Caco-2 (cell line): ENCODE measurements around the gene PGC. TPM values are rescaled to one million over a fixed set of nuclear protein-coding genes. Genes with fewer than 3 reads are reported as not detected.
A peak's percentile ranks its signal among the peaks of the same experiment; 100 is the strongest.

ENCODE experiments used
- BruUV-seq: library from RNA; stranded (reverse); fragments of 400-500 nt; replicated peaks from 2 replicates; lab custom pipeline; 2021; lab: Mats Ljungman, UMichigan
- CTCF ChIA-PET: fragments of 300-600 bp; sonication (Branson Sonifier 250); formaldehyde crosslinking; loops from one replicate; lab custom pipeline; 2022; ENCODE audit warnings: antibody characterized with exemption; lab: Charles Lee
- POLR2A ChIA-PET: fragments of 300-600 bp; sonication (Branson Sonifier 250); formaldehyde crosslinking; loops from one replicate; lab custom pipeline; 2022; ENCODE audit warnings: antibody characterized with exemption; lab: Charles Lee
- DNase-seq, 2 experiments: peaks; one replicate each; pipeline versions ENCODE4 v3.0.0 to v3.0.0-alpha.2; 2020 to 2022
- H3K27me3 ChIP-seq: replicated peaks from 2 replicates; pipeline ENCODE4 v1.6.0; 2011; ENCODE audit warnings: low read length; ENCODE audit not compliant: control insufficient read depth, insufficient read depth
- H3K36me3 ChIP-seq: 2 replicates; pipeline ENCODE4 v1.5.1; 2011; ENCODE audit warnings: low read length; ENCODE audit not compliant: control insufficient read depth, insufficient read depth
- H3K4me1 ChIP-seq: fragments of 250-450 bp; sonication (Bioruptor Pico); 2 replicates; pipeline ENCODE4 v1.5.1; 2020; ENCODE audit warnings: mild to moderate bottlenecking
- H3K4me3 ChIP-seq: 2 replicates; pipeline ENCODE4 v1.5.1; 2011; ENCODE audit warnings: low read depth, mild to moderate bottlenecking, control low read depth, low read length
- H3K9me3 ChIP-seq: fragments of 250-450 bp; sonication (Bioruptor Pico); 2 replicates; pipeline ENCODE4 v1.5.1; 2020; ENCODE audit warnings: mild to moderate bottlenecking, moderate library complexity
- H3K27ac Mint-ChIP-seq: one replicate; pipeline ENCODE4 v1.8.0; 2022; ENCODE audit warnings: mixed read lengths; ENCODE audit not compliant: unreplicated experiment
- H3K27me3 Mint-ChIP-seq: one replicate; pipeline ENCODE4 v1.8.0; 2022; ENCODE audit warnings: mixed read lengths; ENCODE audit not compliant: insufficient read depth, unreplicated experiment
- H3K36me3 Mint-ChIP-seq: one replicate; pipeline ENCODE4 v1.8.0; 2022; ENCODE audit warnings: mild to moderate bottlenecking, mixed read lengths; ENCODE audit not compliant: insufficient read depth, unreplicated experiment
- H3K4me1 Mint-ChIP-seq: one replicate; pipeline ENCODE4 v1.8.0; 2022; ENCODE audit warnings: low read depth, mixed read lengths; ENCODE audit not compliant: unreplicated experiment
- H3K4me3 Mint-ChIP-seq: one replicate; pipeline ENCODE4 v1.8.0; 2022; ENCODE audit warnings: mild to moderate bottlenecking, moderate library complexity, mixed read lengths; ENCODE audit not compliant: unreplicated experiment
- H3K9me3 Mint-ChIP-seq: one replicate; pipeline ENCODE4 v1.8.0; 2022; ENCODE audit warnings: mixed read lengths; ENCODE audit not compliant: unreplicated experiment
- intact Hi-C: fragments of 100-400 bp; cut with micrococcal nuclease; formaldehyde crosslinking; loops from one replicate; pipeline ENCODE4 v1.10.0; 2022; ENCODE audit not compliant: unreplicated experiment
- total RNA-seq: library from RNA; stranded (reverse); gene quantifications from 2 replicates; pipeline ENCODE4 v1.2.3, GENCODE V29; 2022
- TF ChIP-seq, protein P1 (sequence below), 2 experiments: fragments of 200-600 bp in 1 of 2; IDR thresholded peaks; 1 replicate in 1 of 2; 2 replicates in 1 of 2; pipeline versions ENCODE4 v1.5.1 to v1.8.0; 2011 to 2022; ENCODE audit warnings: antibody characterized with exemption in 1 of 2, control low read depth in 1 of 2, inconsistent platforms in 1 of 2, low read depth in 1 of 2, low read length in 1 of 2, mild to moderate bottlenecking in 1 of 2, moderate library complexity in 1 of 2; ENCODE audit not compliant: insufficient read depth in 1 of 2, severe bottlenecking in 1 of 2, unreplicated experiment in 1 of 2

Gene PGC
- total RNA-seq, 1 experiment from 2014 or later, result 12.2 TPM

DNA sequence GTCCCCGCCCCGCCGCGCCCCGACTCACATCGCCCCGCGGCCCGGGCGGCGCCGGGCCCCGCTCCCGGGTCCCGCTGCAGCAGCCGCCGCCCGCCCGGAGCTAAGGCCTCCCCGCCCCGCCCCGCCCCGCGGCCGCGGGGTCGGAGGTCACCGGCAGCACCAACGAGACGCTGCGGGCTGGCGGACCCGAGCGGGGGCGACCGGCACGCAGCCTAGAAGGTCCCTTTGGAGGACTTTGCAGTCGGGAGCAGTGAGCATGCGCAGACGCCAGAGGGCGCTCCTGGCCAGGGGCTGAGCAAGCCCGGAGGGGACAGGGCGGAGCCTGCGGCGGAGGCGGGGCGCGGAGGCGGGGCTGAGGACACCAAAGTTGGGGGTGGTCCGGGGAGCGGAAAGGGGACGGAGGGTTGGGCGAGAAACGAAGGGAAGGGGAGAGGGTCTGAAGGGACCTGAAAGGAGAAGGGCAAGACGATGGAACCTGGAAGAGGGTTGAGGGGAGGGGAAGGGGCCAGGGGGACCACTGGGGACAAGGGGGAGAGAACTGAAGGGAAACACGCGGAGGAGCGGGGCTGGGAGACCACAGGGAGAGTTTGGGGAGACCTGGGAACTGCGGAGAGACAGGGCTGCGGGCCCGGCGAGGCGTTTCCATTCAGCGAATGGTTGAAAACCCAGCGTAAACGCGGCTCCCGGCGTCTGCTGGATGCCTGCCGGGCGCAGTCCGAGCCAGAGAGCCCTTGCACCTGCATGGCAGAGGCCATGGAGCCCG lies 32.8 kb upstream of the PGC start, which contains the start of gene FRS3:
FRS3 (minus strand) TSS at position 113 of the 763 bp plus-strand sequence. CDS start 2,913 bp downstream, outside the sequence.
- TF ChIP-seq, protein P1, sequence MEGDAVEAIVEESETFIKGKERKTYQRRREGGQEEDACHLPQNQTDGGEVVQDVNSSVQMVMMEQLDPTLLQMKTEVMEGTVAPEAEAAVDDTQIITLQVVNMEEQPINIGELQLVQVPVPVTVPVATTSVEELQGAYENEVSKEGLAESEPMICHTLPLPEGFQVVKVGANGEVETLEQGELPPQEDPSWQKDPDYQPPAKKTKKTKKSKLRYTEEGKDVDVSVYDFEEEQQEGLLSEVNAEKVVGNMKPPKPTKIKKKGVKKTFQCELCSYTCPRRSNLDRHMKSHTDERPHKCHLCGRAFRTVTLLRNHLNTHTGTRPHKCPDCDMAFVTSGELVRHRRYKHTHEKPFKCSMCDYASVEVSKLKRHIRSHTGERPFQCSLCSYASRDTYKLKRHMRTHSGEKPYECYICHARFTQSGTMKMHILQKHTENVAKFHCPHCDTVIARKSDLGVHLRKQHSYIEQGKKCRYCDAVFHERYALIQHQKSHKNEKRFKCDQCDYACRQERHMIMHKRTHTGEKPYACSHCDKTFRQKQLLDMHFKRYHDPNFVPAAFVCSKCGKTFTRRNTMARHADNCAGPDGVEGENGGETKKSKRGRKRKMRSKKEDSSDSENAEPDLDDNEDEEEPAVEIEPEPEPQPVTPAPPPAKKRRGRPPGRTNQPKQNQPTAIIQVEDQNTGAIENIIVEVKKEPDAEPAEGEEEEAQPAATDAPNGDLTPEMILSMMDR (IDR thresholded peaks at IDR 0.05; ENCODE audit: insufficient read depth in 1 of 2, low read depth in 1 of 2, low read length in 1 of 2, severe bottlenecking in 1 of 2, unreplicated experiment in 1 of 2), result peak; percentile 85 to 96
- POLR2A ChIA-PET, result interaction anchor here (0.6 to 1.0 kb wide), 4 partner anchors 13 to 966 kb away, joined by 3 to 5 read pairs (median 3); partner anchors contain the start of genes BYSL, MED20 and TBCC
- H3K4me1 ChIP-seq, result 0 out of 2 replicates have a peak, but pooled peaks cover 3% of the 10 kb centered on the region

DNA sequence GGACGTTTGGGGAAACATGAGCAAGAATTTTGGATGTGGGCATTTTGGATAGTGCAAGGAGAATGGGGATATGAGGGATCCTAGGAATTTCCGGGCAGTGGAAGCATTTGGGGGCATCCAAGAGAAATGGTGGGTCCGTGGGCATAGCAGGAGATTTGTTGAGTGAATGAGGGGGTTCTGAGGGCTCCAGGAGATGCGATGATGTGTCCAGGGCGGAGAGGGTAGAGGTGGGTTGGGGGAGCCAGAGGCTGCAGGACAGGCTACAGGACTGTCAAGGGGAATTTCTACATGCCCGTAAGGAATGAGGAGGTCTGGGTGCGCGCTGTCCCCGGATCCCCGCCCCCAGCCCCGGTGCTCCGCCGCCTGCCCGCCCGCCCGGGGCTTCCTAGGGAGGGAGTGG lies 32.1 kb upstream of the PGC start:
- peaks cover 12% of the 10 kb centered on the region for H3K4me1 Mint-ChIP-seq
- Histone ChIP-seq H3K36me3 (peaks cover 3% of the 10 kb centered on the region), H3K4me1 (no peaks in the 10 kb centered on the region), H3K4me3 (peak overlapping the region; percentile 82), H3K27me3 (no peaks in the 10 kb centered on the region), H3K9me3 (no peaks in the 10 kb centered on the region)
- CTCF ChIA-PET, result interaction anchor here (0.6 to 1.0 kb wide), 6 partner anchors 46 to 269 kb away, joined by 3 to 7 read pairs (median 4); partner anchors contain the start of gene MED20
- DNase-seq, result no peak
- POLR2A ChIA-PET, result interaction anchor here (0.6 to 1.0 kb wide), 4 partner anchors 14 to 966 kb away, joined by 3 to 5 read pairs (median 3); partner anchors contain the start of genes BYSL, MED20 and TBCC
- intact Hi-C loops, result no loop called here
- peak overlapping the region; percentile 88 for H3K4me3 Mint-ChIP-seq
- BruUV-seq, result no TSS peak
- H3K27ac Mint-ChIP-seq, result peak overlapping the region; percentile 54
- H3K9me3 Mint-ChIP-seq, result no peaks in the 10 kb centered on the region
- no peaks in the 10 kb centered on the region for H3K27me3 Mint-ChIP-seq
- TF ChIP-seq, protein P1 (IDR thresholded peaks at IDR 0.05; ENCODE audit: insufficient read depth in 1 of 2, low read depth in 1 of 2, low read length in 1 of 2, severe bottlenecking in 1 of 2, unreplicated experiment in 1 of 2), result no peak
- peaks cover 6% of the 10 kb centered on the region for H3K36me3 Mint-ChIP-seq

More for the DNA sequence above, 32.8 kb upstream of the PGC start, which contains the start of gene FRS3:
- Mint-ChIP-seq H3K4me1 (peaks cover 18% of the 10 kb centered on the region), H3K9me3 (no peaks in the 10 kb centered on the region), H3K36me3 (peaks cover 6% of the 10 kb centered on the region), H3K27me3 (no peaks in the 10 kb centered on the region), H3K27ac (peak within 1 kb of the TSS; percentile 74), H3K4me3 (peak within 1 kb of the TSS; percentile 88)
- Histone ChIP-seq H3K4me3 (peak within 1 kb of the TSS; percentile 82), H3K36me3 (peaks cover 3% of the 10 kb centered on the region), H3K27me3 (no peaks in the 10 kb centered on the region), H3K9me3 (no peaks in the 10 kb centered on the region)
- no TSS peak for BruUV-seq
- peak; percentile 96 to 99 for DNase-seq
- CTCF ChIA-PET, result interaction anchor here (0.6 to 1.0 kb wide), 6 partner anchors 46 to 268 kb away, joined by 3 to 7 read pairs (median 4); partner anchors contain the start of gene MED20
- intact Hi-C loops, result loop anchor here (1.0 kb wide), 2 partner anchors 156 to 264 kb away; no protein-coding TSS in a partner anchor

DNA sequence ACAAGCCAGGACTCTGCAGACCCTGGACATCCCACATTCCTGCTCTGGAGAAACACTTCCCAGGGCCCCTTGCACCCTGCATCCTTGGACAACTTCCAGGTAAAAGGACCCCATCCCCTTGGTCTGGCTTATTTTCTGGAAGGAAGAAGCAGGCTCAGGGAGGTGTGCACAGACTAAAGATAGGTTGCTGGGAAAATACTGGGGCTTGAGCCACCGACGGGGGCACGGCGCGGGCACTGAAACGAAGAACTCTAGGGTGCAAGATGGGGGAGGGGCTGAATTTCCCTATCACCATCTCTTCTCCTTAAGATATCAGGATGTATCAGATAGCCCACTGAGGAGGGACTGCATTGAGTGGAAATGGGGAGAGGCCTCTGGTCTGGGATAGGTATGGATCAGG lies 31.7 kb upstream of the PGC start:
- no peaks in the 10 kb centered on the region for H3K9me3 ChIP-seq
- peaks cover 6% of the 10 kb centered on the region for H3K36me3 Mint-ChIP-seq
- TF ChIP-seq, protein P1 (IDR thresholded peaks at IDR 0.05; ENCODE audit: insufficient read depth in 1 of 2, low read depth in 1 of 2, low read length in 1 of 2, severe bottlenecking in 1 of 2, unreplicated experiment in 1 of 2), result no peak
- intact Hi-C loops, result no loop called here
- peaks cover 3% of the 10 kb centered on the region for H3K36me3 ChIP-seq
- no peaks in the 10 kb centered on the region for H3K27me3 Mint-ChIP-seq
- BruUV-seq, result no TSS peak
- ChIA-PET POLR2A (interaction anchor here (0.6 kb wide), 1 partner anchor 9 kb away, joined by 3 read pairs; the partner anchor contains the start of gene TOMM6), CTCF (interaction anchor here (1.2 kb wide), 1 partner anchor 8 kb away, joined by 5 read pairs; the partner anchor contains the start of gene TOMM6)
- peak overlapping the region; percentile 82 for H3K4me3 ChIP-seq
- no peak for DNase-seq
- H3K4me3 Mint-ChIP-seq, result peak overlapping the region; percentile 88
- H3K27ac Mint-ChIP-seq, result peak overlapping the region; percentile 54
- H3K9me3 Mint-ChIP-seq, result no peaks in the 10 kb centered on the region
- H3K4me1 ChIP-seq, result no peaks in the 10 kb centered on the region
- H3K27me3 ChIP-seq, result no peaks in the 10 kb centered on the region
- H3K4me1 Mint-ChIP-seq, result peaks cover 9% of the 10 kb centered on the region
